Measurements from ENCODE around the gene VAV3. TPM values are rescaled to one million over a fixed set of nuclear protein-coding genes. Genes with fewer than 3 reads are reported as not detected.
"Not testable (repeated sequence)": the region's sequence is repeated elsewhere in the genome, so short reads cannot be mapped to it uniquely, and the experiment has no call there.

Gene VAV3
- polyA plus RNA-seq, 3 donors = 5.4 to 9.2 (median 9.0) TPM

- Mint-ChIP-seq H3K27ac (peak overlapping the region in 5 of 7 donors; percentile 19 to 71 (median 45)), H3K27me3 (ENCODE audit: low read depth in 3 of 3) (peaks cover 0 to 2% (median 0%) of the 10 kb centered on the region in 3 donors), H3K4me3 (no peak overlapping the region), H3K9me3 (peaks cover 0 to 4% (median 2%) of the 10 kb centered on the region in 7 donors), H3K4me1 (peaks cover 40% of the 10 kb centered on the region), H3K36me3 (peaks cover 1 to 7% of the 10 kb centered on the region in 2 donors)
- no peak overlapping the region for H3K4me2 ChIP-seq (replicated peaks; ENCODE audit: extremely low read depth, low read length, poor library complexity, severe bottlenecking)
- intact Hi-C loops (cut with micrococcal nuclease) = loop anchor here in 1 of 2 donors (10.0 kb wide), 1 partner anchor 70 kb away; the partner anchor contains the start of gene VAV3
- no peak overlapping the region for H3K4me3 ChIP-seq (replicated peaks in 1 of 3; ENCODE audit: low read depth in 2 of 3, low read length in 3 of 3)
- H3K79me2 ChIP-seq (ENCODE audit: insufficient read depth, low read length) = peaks cover 76% of the 10 kb centered on the region
- WGBS (ENCODE audit: insufficient coverage) = no CpG with 5 or more reads among the region's 1 CpG
- peak overlapping the region in 1 of 2 donors; percentile 11 for H3K27ac ChIP-seq (ENCODE audit: low read depth in 1 of 2, low read length in 2 of 2)
- H4K20me1 ChIP-seq (ENCODE audit: insufficient read depth, low read length) = peaks cover 13% of the 10 kb centered on the region
- TF ChIP-seq CTCF (IDR thresholded peaks at IDR 0.05) = no peak
- no peaks in the 10 kb centered on the region for H3K9me3 ChIP-seq (replicated peaks in 1 of 2; ENCODE audit: control insufficient read depth in 1 of 2, insufficient read depth in 1 of 2, low read length in 2 of 2)
- H3K27me3 ChIP-seq (ENCODE audit: control insufficient read depth in 2 of 2, insufficient read depth in 2 of 2, low read length in 2 of 2) = no peaks in the 10 kb centered on the region
- peak in 2 of 3 donors; percentile 34 to 35 for DNase-seq
- H3K9ac ChIP-seq (ENCODE audit: insufficient read depth, low read length, poor library complexity, severe bottlenecking) = no peak overlapping the region
- no peaks in the 10 kb centered on the region for H3K36me3 ChIP-seq (replicated peaks in 1 of 2; ENCODE audit: control insufficient read depth in 1 of 2, insufficient read depth in 2 of 2, low read length in 2 of 2)
- H2AFZ ChIP-seq (ENCODE audit: insufficient read depth, low read depth, low read length, poor library complexity, severe bottlenecking) = no peak overlapping the region
- peaks cover 16 to 24% of the 10 kb centered on the region in 2 donors for H3K4me1 ChIP-seq (ENCODE audit: control insufficient read depth in 1 of 2, insufficient read depth in 2 of 2, low read length in 2 of 2)
Measured at GRCh38 chr1:107894605-107895004, 70.4 kb downstream of the VAV3 start.

- H3K4me1 Mint-ChIP-seq = peaks cover 40% of the 10 kb centered on the region
- intact Hi-C loops (cut with micrococcal nuclease) = loop anchor here in 1 of 2 donors (10.0 kb wide), 1 partner anchor 71 kb away; the partner anchor contains the start of gene VAV3
- H3K4me1 ChIP-seq (ENCODE audit: control insufficient read depth in 1 of 2, insufficient read depth in 2 of 2, low read length in 2 of 2) = peaks cover 16 to 24% of the 10 kb centered on the region in 2 donors
Measured at GRCh38 chr1:107893350-107893749, 71.6 kb downstream of the VAV3 start.

More at GRCh38 chr1:107893350-107893749, 71.6 kb downstream of the VAV3 start:
- H3K27ac ChIP-seq (ENCODE audit: low read depth in 1 of 2, low read length in 2 of 2); H3K9me3 ChIP-seq (replicated peaks in 1 of 2; ENCODE audit: control insufficient read depth in 1 of 2, insufficient read depth in 1 of 2, low read length in 2 of 2); H3K4me2 ChIP-seq (replicated peaks; ENCODE audit: extremely low read depth, low read length, poor library complexity, severe bottlenecking); H3K27me3 ChIP-seq (ENCODE audit: control insufficient read depth in 2 of 2, insufficient read depth in 2 of 2, low read length in 2 of 2); H3K9me3 Mint-ChIP-seq; H2AFZ ChIP-seq (ENCODE audit: insufficient read depth, low read depth, low read length, poor library complexity, severe bottlenecking); H3K4me3 ChIP-seq (replicated peaks in 1 of 3; ENCODE audit: low read depth in 2 of 3, low read length in 3 of 3); H3K36me3 ChIP-seq (replicated peaks in 1 of 2; ENCODE audit: control insufficient read depth in 1 of 2, insufficient read depth in 2 of 2, low read length in 2 of 2); H3K4me3 Mint-ChIP-seq; H3K36me3 Mint-ChIP-seq; H3K27me3 Mint-ChIP-seq (ENCODE audit: low read depth in 3 of 3); H3K27ac Mint-ChIP-seq; H3K9ac ChIP-seq (ENCODE audit: insufficient read depth, low read length, poor library complexity, severe bottlenecking); DNase-seq: not testable (repeated sequence)
- peaks cover 74% of the 10 kb centered on the region for H3K79me2 ChIP-seq (ENCODE audit: insufficient read depth, low read length)
- no CpG with 5 or more reads among the region's 2 CpGs for WGBS (ENCODE audit: insufficient coverage)
- peaks cover 19% of the 10 kb centered on the region for H4K20me1 ChIP-seq (ENCODE audit: insufficient read depth, low read length)

Data from CD14-positive monocyte (primary cell).